NK-92 treated with Interleukin-12 subunit alpha and Interleukin-12 subunit beta, amount 100 ng/mL, for 24 hours (cell line): Measurements from ENCODE around the gene ARHGEF10L.
"Not testable (repeated sequence)": the region's sequence is repeated elsewhere in the genome, so short reads cannot be mapped to it uniquely, and the experiment has no call there.

ENCODE experiments used
- DNase-seq: peaks from one replicate; lab custom pipeline; 2025; lab: John Stamatoyannopoulos, UW

Gene ARHGEF10L

DNA sequence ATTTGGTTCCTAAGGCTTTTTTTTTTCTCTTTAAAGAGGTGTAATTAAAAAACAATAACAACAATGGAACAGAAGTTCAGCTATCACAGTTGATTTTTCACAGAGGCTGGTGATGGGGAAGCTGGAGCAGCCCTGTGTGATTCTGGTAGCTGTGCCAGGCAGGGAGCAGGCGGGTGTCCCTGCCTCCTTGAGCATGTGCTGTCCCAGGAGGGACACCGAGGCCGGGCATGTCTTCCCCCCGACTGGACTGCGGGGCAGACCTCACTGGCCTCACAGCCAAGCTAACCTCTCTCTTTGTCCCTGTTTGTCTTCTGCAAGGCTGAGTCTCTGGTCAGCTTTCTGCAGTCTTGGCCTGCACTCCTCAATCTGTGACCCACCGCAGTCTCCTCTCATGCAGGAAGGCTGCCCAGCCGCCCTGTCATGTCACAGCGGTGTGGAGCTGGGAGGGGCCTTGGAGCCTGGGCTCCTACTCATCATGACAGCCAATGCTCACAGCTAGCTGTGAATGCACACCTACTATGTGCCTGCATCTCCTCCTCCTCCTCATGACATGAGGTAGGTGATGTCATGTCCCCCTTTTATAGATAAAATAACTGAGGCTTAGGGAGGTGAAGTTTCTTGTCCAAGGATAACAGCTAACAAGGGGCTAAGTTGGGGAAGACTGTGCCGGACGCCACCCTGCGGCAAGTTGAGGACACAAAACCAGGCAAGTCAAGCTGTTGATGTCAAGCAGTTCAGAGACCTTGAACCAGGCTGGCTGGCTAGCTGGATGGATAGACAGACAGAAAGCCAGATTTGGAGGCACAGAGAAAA is 205.4 kb downstream of the ARHGEF10L start:
- no peak for DNase-seq

DNA sequence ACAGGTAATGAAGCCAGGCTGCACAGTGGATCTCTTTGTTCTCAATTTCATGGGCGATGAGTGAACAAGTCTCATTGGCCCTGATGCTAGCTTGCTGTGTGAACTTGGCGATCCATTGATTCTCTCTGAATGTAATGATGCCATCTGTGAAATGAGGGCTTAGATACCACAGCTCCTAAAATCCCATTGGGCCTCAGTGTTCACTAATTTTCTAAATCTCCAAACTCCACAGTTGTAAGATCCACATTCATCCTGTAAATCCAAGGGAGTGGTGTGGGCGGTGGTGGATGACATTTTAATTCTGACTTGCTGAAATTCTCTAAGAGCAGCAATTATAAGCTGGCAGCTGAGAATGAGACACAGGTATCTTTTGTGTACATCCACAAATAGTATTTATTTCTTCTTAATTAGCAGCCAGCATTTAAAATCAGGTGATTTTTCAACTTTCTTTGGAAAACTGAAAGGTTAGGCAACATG is 206.0 kb downstream of the ARHGEF10L start:
- DNase-seq, result no peak

- not testable (repeated sequence) for DNase-seq
These were observed 206.8 kb downstream of the ARHGEF10L start for GRCh38 chr1:17746281-17746680.

GRCh38 chr1:17746920-17747319 is 207.4 kb downstream of the ARHGEF10L start:
- DNase-seq, result no peak
